HEK293 (cell line): ENCODE data around the gene ATP6V0A1.

Source experiments
- CTCF ChIA-PET: fragments of 350-600 bp; formaldehyde crosslinking; extraction: SDS; loops from one replicate; lab custom pipeline; 2021; ENCODE audit warnings: antibody characterized with exemption; lab: Yijun Ruan, JAX
- POLR2A ChIA-PET: fragments of 300-600 bp; formaldehyde crosslinking; extraction: SDS; loops from one replicate; lab custom pipeline; 2020; ENCODE audit warnings: antibody characterized with exemption, inconsistent platforms; lab: Yijun Ruan, JAX
- H3K27ac ChIP-seq: fragments of 200-500 bp; sonication (Bioruptor generic); 2 replicates; pipeline ENCODE4 v1.5.1; 2014; ENCODE audit warnings: low read depth, low read length, control low read depth, inconsistent platforms; ENCODE audit errors: extremely low read depth
- H3K36me3 ChIP-seq, 2 experiments: fragments of 200-500 bp in 1 of 2; sonication (Bioruptor generic) in 1 of 2; 1 replicate in 1 of 2; 2 replicates in 1 of 2; pipeline ENCODE4 v1.5.1; 2014 to 2017; ENCODE audit warnings: inconsistent platforms in 2 of 2, low read length in 2 of 2; ENCODE audit not compliant: control insufficient read depth in 2 of 2, insufficient read depth in 1 of 2
- H3K4me1 ChIP-seq: fragments of 200-500 bp; sonication (Bioruptor generic); 2 replicates; pipeline ENCODE4 v1.5.1; 2014; ENCODE audit warnings: mild to moderate bottlenecking, low read length, inconsistent platforms; ENCODE audit not compliant: control insufficient read depth, insufficient read depth
- H3K4me3 ChIP-seq: 2 replicates; pipeline ENCODE4 v1.5.1; 2011; ENCODE audit warnings: low read depth, mild to moderate bottlenecking, control low read depth, low read length, moderate library complexity
- H3K9me3 ChIP-seq: fragments of 200-500 bp; sonication (Bioruptor generic); 2 replicates; pipeline ENCODE4 v1.5.1; 2014; ENCODE audit warnings: low read depth, low read length, inconsistent platforms; ENCODE audit not compliant: control insufficient read depth, insufficient read depth
- EGR2 ChIP-seq: fragments of 450-650 bp; formaldehyde crosslinking; IDR thresholded peaks from 2 replicates; pipeline ENCODE4 v1.5.1; 2016; ENCODE audit warnings: low read depth, missing biosample characterization, missing genetic modification characterization
- GLIS2 ChIP-seq: fragments of 450-650 bp; formaldehyde crosslinking; IDR thresholded peaks from 2 replicates; pipeline ENCODE4 v1.5.1; 2016; ENCODE audit warnings: missing biosample characterization, missing genetic modification characterization
- KLF1 ChIP-seq: fragments of 450-650 bp; formaldehyde crosslinking; IDR thresholded peaks from 2 replicates; pipeline ENCODE4 v1.5.1; 2016; ENCODE audit warnings: missing biosample characterization, missing genetic modification characterization
- OSR2 ChIP-seq: fragments of 450-650 bp; formaldehyde crosslinking; IDR thresholded peaks from 2 replicates; pipeline ENCODE4 v1.5.1; 2016; ENCODE audit warnings: missing biosample characterization, missing genetic modification characterization
- SETDB1 ChIP-seq: IDR thresholded peaks from one replicate; pipeline ENCODE4 v1.6.1; 2017; ENCODE audit warnings: mild to moderate bottlenecking, low read length, moderate library complexity, mixed read lengths; ENCODE audit not compliant: insufficient read length
- WT1 ChIP-seq: fragments of 450-650 bp; formaldehyde crosslinking; IDR thresholded peaks from 2 replicates; pipeline ENCODE4 v1.5.1; 2016; ENCODE audit warnings: missing biosample characterization, missing genetic modification characterization
- ZBTB11 ChIP-seq: fragments of 450-650 bp; formaldehyde crosslinking; conservative IDR thresholded peaks from 2 replicates; pipeline ENCODE4 v1.5.1; 2016; ENCODE audit warnings: low read depth, missing biosample characterization, missing genetic modification characterization
- ZBTB7A ChIP-seq: fragments of 450-650 bp; formaldehyde crosslinking; IDR thresholded peaks from 2 replicates; pipeline ENCODE4 v1.5.1; 2016; ENCODE audit warnings: low read depth, missing biosample characterization, missing genetic modification characterization
- ZEB2 ChIP-seq: fragments of 450-650 bp; formaldehyde crosslinking; IDR thresholded peaks from 2 replicates; pipeline ENCODE4 v1.5.1; 2016; ENCODE audit warnings: missing biosample characterization, missing genetic modification characterization
- ZFHX2 ChIP-seq: fragments of 450-650 bp; formaldehyde crosslinking; conservative IDR thresholded peaks from 2 replicates; pipeline ENCODE4 v1.5.1; 2016; ENCODE audit warnings: missing biosample characterization, missing genetic modification characterization
- ZNF132 ChIP-seq: fragments of 450-650 bp; formaldehyde crosslinking; IDR thresholded peaks from 2 replicates; pipeline ENCODE4 v1.5.1; 2017; ENCODE audit warnings: missing biosample characterization, missing genetic modification characterization, borderline replicate concordance
- ZNF146 ChIP-seq: fragments of 450-650 bp; formaldehyde crosslinking; IDR thresholded peaks from 2 replicates; pipeline ENCODE4 v1.5.1; 2016; ENCODE audit warnings: missing biosample characterization, missing genetic modification characterization
- ZNF18 ChIP-seq: fragments of 450-650 bp; formaldehyde crosslinking; IDR thresholded peaks from 2 replicates; pipeline ENCODE4 v1.5.1; 2016; ENCODE audit warnings: missing biosample characterization, missing genetic modification characterization
- ZNF19 ChIP-seq: fragments of 450-650 bp; formaldehyde crosslinking; IDR thresholded peaks from 2 replicates; pipeline ENCODE4; 2016; ENCODE audit warnings: missing biosample characterization, missing genetic modification characterization, low read depth
- ZNF202 ChIP-seq: fragments of 450-650 bp; formaldehyde crosslinking; IDR thresholded peaks from 2 replicates; pipeline ENCODE4 v1.5.1; 2016; ENCODE audit warnings: missing biosample characterization, missing genetic modification characterization, borderline replicate concordance
- ZNF23 ChIP-seq: fragments of 450-650 bp; formaldehyde crosslinking; IDR thresholded peaks from 2 replicates; pipeline ENCODE4 v1.5.1; 2016; ENCODE audit warnings: missing biosample characterization, missing genetic modification characterization, borderline replicate concordance
- ZNF266 ChIP-seq: fragments of 450-650 bp; formaldehyde crosslinking; IDR thresholded peaks from 2 replicates; pipeline ENCODE4 v1.5.1; 2016; ENCODE audit warnings: missing biosample characterization, missing genetic modification characterization, low read depth
- ZNF366 ChIP-seq: fragments of 450-650 bp; formaldehyde crosslinking; conservative IDR thresholded peaks from 2 replicates; pipeline ENCODE4 v1.5.1; 2016; ENCODE audit warnings: missing biosample characterization, missing genetic modification characterization
- ZNF394 ChIP-seq: fragments of 450-650 bp; formaldehyde crosslinking; IDR thresholded peaks from 2 replicates; pipeline ENCODE4 v1.5.1; 2016; ENCODE audit warnings: missing biosample characterization, missing genetic modification characterization, mild to moderate bottlenecking, moderate library complexity, borderline replicate concordance
- ZNF555 ChIP-seq: fragments of 450-650 bp; formaldehyde crosslinking; conservative IDR thresholded peaks from 2 replicates; pipeline ENCODE4 v1.5.1; 2017; ENCODE audit warnings: missing biosample characterization, mild to moderate bottlenecking, missing genetic modification characterization, inconsistent platforms
- ZNF610 ChIP-seq: fragments of 450-650 bp; formaldehyde crosslinking; IDR thresholded peaks from 2 replicates; pipeline ENCODE4 v1.5.1; 2016; ENCODE audit warnings: missing biosample characterization, missing genetic modification characterization, borderline replicate concordance
- ZNF626 ChIP-seq: fragments of 450-650 bp; sonication (Bioruptor Pico); formaldehyde crosslinking; IDR thresholded peaks from 2 replicates; pipeline ENCODE4 v1.5.1; 2018; ENCODE audit warnings: missing biosample characterization, missing genetic modification characterization, inconsistent platforms
- ZNF76 ChIP-seq: fragments of 450-650 bp; formaldehyde crosslinking; IDR thresholded peaks from 2 replicates; pipeline ENCODE4; 2016; ENCODE audit warnings: low read depth, missing biosample characterization, missing genetic modification characterization, borderline replicate concordance
- ZNF830 ChIP-seq: fragments of 450-650 bp; IDR thresholded peaks from 2 replicates; pipeline ENCODE4 v1.5.0; 2018; ENCODE audit warnings: missing biosample characterization, missing genetic modification characterization, low read depth, mild to moderate bottlenecking, moderate library complexity
- TF ChIP-seq, protein P1 (sequence below): fragments of 450-650 bp; formaldehyde crosslinking; IDR thresholded peaks from 2 replicates; pipeline ENCODE4 v1.5.1; 2016; ENCODE audit warnings: missing biosample characterization, missing genetic modification characterization
- TF ChIP-seq, protein P2 (sequence below): fragments of 450-650 bp; formaldehyde crosslinking; IDR thresholded peaks from 2 replicates; pipeline ENCODE4 v1.5.1; 2016; ENCODE audit warnings: missing biosample characterization, missing genetic modification characterization

Gene ATP6V0A1

DNA sequence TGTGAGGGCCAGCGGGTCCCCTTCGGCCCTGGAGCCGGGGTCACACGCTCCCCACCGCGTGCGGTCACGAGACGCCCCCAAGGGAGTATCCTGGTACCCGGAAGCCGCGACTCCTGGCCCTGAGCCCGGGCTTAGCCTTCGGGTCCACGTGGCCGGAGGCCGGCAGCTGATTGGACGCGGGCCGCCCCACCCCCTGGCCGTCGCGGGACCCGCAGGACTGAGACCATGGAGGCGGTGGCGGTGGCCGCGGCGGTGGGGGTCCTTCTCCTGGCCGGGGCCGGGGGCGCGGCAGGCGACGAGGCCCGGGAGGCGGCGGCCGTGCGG is 77.3 kb downstream of the ATP6V0A1 start, which contains the start of gene NAGLU (continued):
- TF ChIP-seq GLIS2, result peak; percentile 97
- TF ChIP-seq ZBTB11 (tag by site-specific recombination), result no peak
- no peak for TF ChIP-seq ZNF555 (tag by site-specific recombination)
- no peak for TF ChIP-seq ZNF366
- TF ChIP-seq ZNF19 (tag by site-specific recombination), result no peak
- no peak for TF ChIP-seq ZNF202
- peak; percentile 88 for TF ChIP-seq ZNF610
- TF ChIP-seq, protein P1, sequence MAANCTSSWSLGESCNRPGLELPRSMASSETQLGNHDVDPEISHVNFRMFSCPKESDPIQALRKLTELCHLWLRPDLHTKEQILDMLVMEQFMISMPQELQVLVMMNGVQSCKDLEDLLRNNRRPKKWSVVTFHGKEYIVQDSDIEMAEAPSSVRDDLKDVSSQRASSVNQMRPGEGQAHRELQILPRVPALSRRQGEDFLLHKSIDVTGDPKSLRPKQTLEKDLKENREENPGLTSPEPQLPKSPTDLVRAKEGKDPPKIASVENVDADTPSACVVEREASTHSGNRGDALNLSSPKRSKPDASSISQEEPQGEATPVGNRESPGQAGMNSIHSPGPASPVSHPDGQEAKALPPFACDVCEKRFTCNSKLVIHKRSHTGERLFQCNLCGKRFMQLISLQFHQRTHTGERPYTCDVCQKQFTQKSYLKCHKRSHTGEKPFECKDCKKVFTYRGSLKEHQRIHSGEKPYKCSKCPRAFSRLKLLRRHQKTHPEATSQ (tag by site-specific recombination), result no peak
- TF ChIP-seq ZNF394 (tag by site-specific recombination), result peak; percentile 94
- no peak for TF ChIP-seq ZNF830 (tag by site-specific recombination)
- TF ChIP-seq, protein P2, sequence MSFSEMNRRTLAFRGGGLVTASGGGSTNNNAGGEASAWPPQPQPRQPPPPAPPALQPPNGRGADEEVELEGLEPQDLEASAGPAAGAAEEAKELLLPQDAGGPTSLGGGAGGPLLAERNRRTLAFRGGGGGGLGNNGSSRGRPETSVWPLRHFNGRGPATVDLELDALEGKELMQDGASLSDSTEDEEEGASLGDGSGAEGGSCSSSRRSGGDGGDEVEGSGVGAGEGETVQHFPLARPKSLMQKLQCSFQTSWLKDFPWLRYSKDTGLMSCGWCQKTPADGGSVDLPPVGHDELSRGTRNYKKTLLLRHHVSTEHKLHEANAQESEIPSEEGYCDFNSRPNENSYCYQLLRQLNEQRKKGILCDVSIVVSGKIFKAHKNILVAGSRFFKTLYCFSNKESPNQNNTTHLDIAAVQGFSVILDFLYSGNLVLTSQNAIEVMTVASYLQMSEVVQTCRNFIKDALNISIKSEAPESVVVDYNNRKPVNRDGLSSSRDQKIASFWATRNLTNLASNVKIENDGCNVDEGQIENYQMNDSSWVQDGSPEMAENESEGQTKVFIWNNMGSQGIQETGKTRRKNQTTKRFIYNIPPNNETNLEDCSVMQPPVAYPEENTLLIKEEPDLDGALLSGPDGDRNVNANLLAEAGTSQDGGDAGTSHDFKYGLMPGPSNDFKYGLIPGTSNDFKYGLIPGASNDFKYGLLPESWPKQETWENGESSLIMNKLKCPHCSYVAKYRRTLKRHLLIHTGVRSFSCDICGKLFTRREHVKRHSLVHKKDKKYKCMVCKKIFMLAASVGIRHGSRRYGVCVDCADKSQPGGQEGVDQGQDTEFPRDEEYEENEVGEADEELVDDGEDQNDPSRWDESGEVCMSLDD (tag by site-specific recombination), result peak; percentile 89
- no peak; the same call in 1 of the 2 replicates for TF ChIP-seq ZNF76 (tag by site-specific recombination)
- peak; percentile 70 for TF ChIP-seq KLF1 (tag by site-specific recombination)

DNA sequence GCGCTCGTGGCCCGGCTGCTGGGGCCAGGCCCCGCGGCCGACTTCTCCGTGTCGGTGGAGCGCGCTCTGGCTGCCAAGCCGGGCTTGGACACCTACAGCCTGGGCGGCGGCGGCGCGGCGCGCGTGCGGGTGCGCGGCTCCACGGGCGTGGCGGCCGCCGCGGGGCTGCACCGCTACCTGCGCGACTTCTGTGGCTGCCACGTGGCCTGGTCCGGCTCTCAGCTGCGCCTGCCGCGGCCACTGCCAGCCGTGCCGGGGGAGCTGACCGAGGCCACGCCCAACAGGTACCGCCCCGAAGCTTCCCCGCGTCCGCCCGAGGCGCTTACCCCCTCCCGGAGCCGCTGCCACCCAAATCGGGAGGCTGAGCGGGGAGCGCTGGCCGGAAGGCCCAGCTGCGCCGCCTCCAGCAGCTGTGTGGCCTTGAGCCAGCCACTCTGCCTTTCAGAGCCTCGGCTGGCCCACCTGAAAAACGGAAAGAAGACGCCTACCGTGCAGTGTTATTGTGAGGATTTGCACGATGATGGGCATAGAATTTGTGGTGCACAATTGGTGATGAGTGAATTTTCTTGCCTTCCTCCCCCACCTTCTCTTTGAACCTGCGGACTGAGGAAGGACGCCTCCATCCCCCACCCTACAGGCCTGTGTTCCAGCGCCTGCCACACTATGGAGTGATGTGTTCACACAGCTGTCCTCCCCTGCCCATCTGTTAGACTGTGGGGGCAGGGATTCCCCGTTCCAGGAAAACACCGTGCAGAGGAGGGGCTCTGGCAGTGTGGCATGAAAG is 77.9 kb downstream of the ATP6V0A1 start:
- Histone ChIP-seq H3K4me1 (peaks cover 10% of the 10 kb centered on the region), H3K27ac (peak overlapping the region; percentile 98), H3K4me3 (peak overlapping the region; percentile 44), H3K36me3 (peaks cover 12 to 30% of the 10 kb centered on the region in 2 experiments; a peak in 2 of 3 replicates), H3K9me3 (no peaks in the 10 kb centered on the region)
- POLR2A ChIA-PET, result interaction anchor here (0.9 to 2.7 kb wide), 15 partner anchors 8 to 519 kb away, joined by 3 to 23 read pairs (median 5); partner anchors contain the start of genes CAVIN1, DNAJC7, PLEKHH3 and PSMC3IP
- CTCF ChIA-PET, result interaction anchor here (0.7 to 4.1 kb wide), 7 partner anchors 9 to 417 kb away, joined by 3 to 19 read pairs (median 5); partner anchors contain the start of gene PSMC3IP
- no peak for TF ChIP-seq ZNF23 (tag by site-specific recombination)
- no peak for TF ChIP-seq ZNF266
- TF ChIP-seq ZFHX2 (tag by site-specific recombination), result peak; percentile 66
- TF ChIP-seq ZNF146 (tag by site-specific recombination), result no peak
- no peak for TF ChIP-seq ZNF626
- TF ChIP-seq EGR2 (tag by site-specific recombination), result peak; percentile 60; the same call in 1 of the 2 replicates
- TF ChIP-seq OSR2 (tag by site-specific recombination), result peak; percentile 35
- TF ChIP-seq ZEB2 (tag by site-specific recombination), result peak; percentile 88
- no peak for TF ChIP-seq WT1 (tag by site-specific recombination)
- TF ChIP-seq ZNF18, result 0 out of 2 replicates have a peak, but pooled peaks have one; percentile 36
- TF ChIP-seq ZNF132 (tag by site-specific recombination), result no peak
- TF ChIP-seq ZBTB7A, result peak; percentile 62; the same call in 1 of the 2 replicates
- no peak for TF ChIP-seq SETDB1
